ENCODE data around the gene IARS2.

The IARS2 gene

DNA sequence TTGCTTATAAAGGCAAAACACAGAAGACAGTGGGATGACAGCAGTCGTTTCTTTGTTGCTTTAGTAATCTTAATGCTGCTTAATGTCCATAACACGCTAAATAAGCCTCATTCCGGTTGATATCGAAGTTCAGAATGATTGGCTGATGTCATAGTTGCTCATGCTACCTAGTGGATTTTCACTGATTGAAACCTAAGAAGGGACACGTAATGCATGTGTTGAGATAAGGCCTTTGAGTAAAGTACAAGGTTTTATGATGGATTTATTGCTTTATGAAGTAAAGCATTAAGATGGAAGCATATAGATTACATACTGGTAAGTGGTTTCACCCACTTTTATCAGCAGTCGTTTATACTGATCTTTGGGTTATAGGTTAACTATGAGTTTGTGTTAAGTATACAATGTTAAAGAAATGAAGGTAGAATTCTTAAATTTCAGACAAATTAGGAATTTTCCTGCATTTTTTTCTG lies 25.1 kb downstream of the IARS2 start:
- no peak for TF ChIP-seq CTCF (IDR thresholded peaks at IDR 0.05; ENCODE audit: control insufficient read depth, insufficient read depth, low read depth, low read length, missing control alignments)
- no peak overlapping the region for H3K4me3 ChIP-seq (ENCODE audit: control insufficient read depth, low read depth, low read length)
- no peak for DNase-seq (ENCODE audit: low read depth)

DNA sequence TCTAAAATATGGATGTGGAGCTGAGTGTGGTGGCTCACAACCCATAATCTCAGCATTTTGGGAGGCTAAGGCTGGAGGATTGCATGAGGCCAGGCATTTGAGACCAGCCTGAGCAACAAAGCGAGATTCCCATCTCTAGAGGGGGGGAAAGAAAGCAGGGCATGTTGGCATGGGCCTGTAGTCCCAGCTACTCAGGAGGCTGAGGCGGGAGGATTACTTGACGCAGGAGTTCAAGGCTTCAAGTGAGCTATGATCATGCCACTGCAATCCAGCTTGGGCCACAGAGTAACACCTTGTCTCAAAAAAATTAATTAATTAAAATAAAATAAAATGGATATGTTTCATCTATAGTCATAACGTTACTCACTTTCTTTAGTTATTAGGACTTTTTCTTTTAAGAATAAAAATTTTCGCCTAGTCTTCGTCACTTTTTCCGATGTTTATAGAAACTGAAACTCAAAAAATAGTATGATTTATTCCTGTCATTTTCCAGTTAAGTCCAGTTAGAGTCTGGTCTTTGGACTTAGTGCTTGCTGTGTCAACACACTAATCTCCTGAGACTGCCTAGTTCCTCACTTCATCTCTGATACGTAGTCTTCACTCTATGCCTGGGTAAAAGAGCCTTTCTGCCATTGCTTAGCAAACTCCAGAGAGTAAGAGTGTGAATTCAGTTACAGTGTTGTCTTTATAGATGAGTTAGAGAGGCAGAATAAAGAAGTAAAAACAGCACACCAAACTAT lies 28.0 kb downstream of the IARS2 start:
- TF ChIP-seq CTCF (IDR thresholded peaks at IDR 0.05; ENCODE audit: control insufficient read depth, insufficient read depth, low read depth, low read length, missing control alignments) = no peak
- no peak for DNase-seq (ENCODE audit: low read depth)
- no peak overlapping the region for H3K4me3 ChIP-seq (ENCODE audit: control insufficient read depth, low read depth, low read length)

- TF ChIP-seq CTCF (IDR thresholded peaks at IDR 0.05; ENCODE audit: control insufficient read depth, insufficient read depth, low read depth, low read length, missing control alignments) = no peak
- DNase-seq (ENCODE audit: low read depth) = no peak
These were observed 29.1 kb downstream of the IARS2 start for GRCh38 chr1:220123066-220123465.

GRCh38 chr1:220123889-220124288 lies 30.0 kb downstream of the IARS2 start:
- TF ChIP-seq CTCF (IDR thresholded peaks at IDR 0.05; ENCODE audit: control insufficient read depth, insufficient read depth, low read depth, low read length, missing control alignments) = peak; percentile 32
- DNase-seq (ENCODE audit: low read depth) = no peak
- no peak overlapping the region for H3K4me3 ChIP-seq (ENCODE audit: control insufficient read depth, low read depth, low read length)

More at GRCh38 chr1:220123066-220123465, 29.1 kb downstream of the IARS2 start:
- H3K4me3 ChIP-seq (ENCODE audit: control insufficient read depth, low read depth, low read length) = no peak overlapping the region

GRCh38 chr1:220124542-220124941 lies 30.6 kb downstream of the IARS2 start:
- peak; percentile 54 for DNase-seq (ENCODE audit: low read depth)
- no peak overlapping the region for H3K4me3 ChIP-seq (ENCODE audit: control insufficient read depth, low read depth, low read length)
- TF ChIP-seq CTCF (IDR thresholded peaks at IDR 0.05; ENCODE audit: control insufficient read depth, insufficient read depth, low read depth, low read length, missing control alignments) = no peak

DNA sequence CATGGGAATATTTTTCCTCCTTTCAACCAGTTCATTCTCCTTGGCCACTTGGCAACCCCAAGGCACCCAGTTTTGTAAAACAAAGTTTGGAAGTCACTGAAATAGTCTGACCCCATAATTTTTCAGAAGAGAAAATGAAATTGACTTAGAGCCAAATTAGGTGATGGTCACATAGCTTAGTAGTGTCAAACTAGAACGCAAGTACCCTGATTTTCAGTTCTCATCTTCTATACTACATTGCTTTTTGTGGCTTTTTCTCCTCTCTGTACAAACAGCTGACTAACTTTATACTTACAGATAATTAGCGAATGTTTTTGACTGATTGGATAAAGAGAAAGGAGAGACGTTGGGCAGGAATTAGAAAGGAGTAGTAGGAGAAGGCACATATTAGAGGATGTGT lies 33.1 kb downstream of the IARS2 start:
- no peak for DNase-seq (ENCODE audit: low read depth)
- H3K4me3 ChIP-seq (ENCODE audit: control insufficient read depth, low read depth, low read length) = no peak overlapping the region
- no peak for TF ChIP-seq CTCF (IDR thresholded peaks at IDR 0.05; ENCODE audit: control insufficient read depth, insufficient read depth, low read depth, low read length, missing control alignments)

Data from AG09309 (cell line).